Liver (tissue), 9 donors: Measurements from ENCODE around the gene MYO18B. TPM values are rescaled to one million over a fixed set of nuclear protein-coding genes. Genes with fewer than 3 reads are reported as not detected.

Experiments
- DNase-seq: peaks from one replicate; pipeline ENCODE4 v3.0.0-alpha.2; 2017; ENCODE audit warnings: low spot score
- H3K27ac ChIP-seq, 2 donors: one replicate each; pipeline ENCODE4 v1.7.0; 2013; ENCODE audit warnings: inconsistent platforms in 2 of 2, low read length in 2 of 2, control low read depth in 1 of 2, low read depth in 1 of 2, mild to moderate bottlenecking in 1 of 2
- H3K27me3 ChIP-seq, 4 donors: one replicate each; pipeline versions ENCODE4 v1.6.1 to v1.7.0; 2013; ENCODE audit warnings: low read length in 3 of 4, inconsistent platforms in 1 of 4, mild to moderate bottlenecking in 1 of 4, moderate library complexity in 1 of 4; ENCODE audit not compliant: control insufficient read depth in 4 of 4, insufficient read depth in 4 of 4
- H3K36me3 ChIP-seq, 4 donors: one replicate each; pipeline versions ENCODE4 v1.6.1 to v1.7.0; 2013; ENCODE audit warnings: low read length in 3 of 4, mild to moderate bottlenecking in 3 of 4, low read depth in 1 of 4, moderate library complexity in 1 of 4; ENCODE audit not compliant: control insufficient read depth in 4 of 4, insufficient read depth in 3 of 4
- H3K4me1 ChIP-seq, 4 donors: one replicate each; pipeline versions ENCODE4 v1.6.1 to v1.7.0; 2013; ENCODE audit warnings: low read length in 3 of 4, mild to moderate bottlenecking in 3 of 4, moderate library complexity in 1 of 4; ENCODE audit not compliant: control insufficient read depth in 4 of 4, insufficient read depth in 4 of 4
- H3K4me3 ChIP-seq, 3 donors: one replicate each; pipeline versions ENCODE4 v1.6.1 to v1.7.0; 2013; ENCODE audit warnings: low read length in 3 of 3, control low read depth in 1 of 3, low read depth in 1 of 3, mild to moderate bottlenecking in 1 of 3
- H3K9ac ChIP-seq, 2 donors: one replicate each; pipeline ENCODE4 v1.7.0; 2013; ENCODE audit warnings: low read length in 2 of 2, mild to moderate bottlenecking in 2 of 2, moderate library complexity in 2 of 2, control low read depth in 1 of 2, low read depth in 1 of 2
- H3K9me3 ChIP-seq, 4 donors: one replicate each; pipeline versions ENCODE4 v1.6.1 to v1.7.0; 2013; ENCODE audit warnings: low read length in 3 of 4; ENCODE audit not compliant: control insufficient read depth in 4 of 4
- ATF3 ChIP-seq: IDR thresholded peaks from 2 replicates; pipeline ENCODE4 v1.6.1; 2016; ENCODE audit warnings: antibody characterized with exemption
- CTCF ChIP-seq: fragments of 150-350 bp; IDR thresholded peaks from 2 replicates; pipeline ENCODE4 v1.5.1; 2017; ENCODE audit warnings: improper control_type of control experiment, low read depth, low read length; ENCODE audit not compliant: missing input control
- FOXA1 ChIP-seq: IDR thresholded peaks from 2 replicates; pipeline ENCODE4 v1.6.1; 2016; ENCODE audit warnings: antibody characterized with exemption
- GABPA ChIP-seq, 2 donors: IDR thresholded peaks in 1 of 2; conservative IDR thresholded peaks in 1 of 2; 2 replicates each; pipeline ENCODE4 v1.6.1; 2016; ENCODE audit warnings: antibody characterized with exemption in 2 of 2, mild to moderate bottlenecking in 1 of 2, moderate library complexity in 1 of 2
- HNF4G ChIP-seq: IDR thresholded peaks from 2 replicates; pipeline ENCODE4 v1.6.1; 2016; ENCODE audit warnings: antibody characterized with exemption
- JUND ChIP-seq, 2 donors: IDR thresholded peaks; 2 replicates each; pipeline ENCODE4 v1.6.1; 2016; ENCODE audit warnings: antibody characterized with exemption in 2 of 2
- RAD21 ChIP-seq, 2 donors: IDR thresholded peaks; 2 replicates each; pipeline ENCODE4 v1.6.1; 2016; ENCODE audit warnings: antibody characterized with exemption in 2 of 2, mild to moderate bottlenecking in 2 of 2
- REST ChIP-seq: IDR thresholded peaks from 2 replicates; pipeline ENCODE4 v1.6.1; 2016; ENCODE audit warnings: antibody characterized with exemption, mild to moderate bottlenecking
- RXRA ChIP-seq, 2 donors: IDR thresholded peaks; 2 replicates each; pipeline ENCODE4 v1.6.1; 2017 to 2018; ENCODE audit warnings: antibody characterized with exemption in 2 of 2, mild to moderate bottlenecking in 1 of 2
- SP1 ChIP-seq: IDR thresholded peaks from 2 replicates; pipeline ENCODE4 v1.6.1; 2018; ENCODE audit warnings: antibody characterized with exemption, mild to moderate bottlenecking
- WGBS: extraction: QIAGEN DNeasy Blood & Tissue Kit; methylation state at CpG from one replicate; pipeline ENCODE4 v1.1.7; 2013; 5-methylcytosine and 5-hydroxymethylcytosine counted together
- polyA plus RNA-seq, 2 donors: library from polyadenylated mRNA; stranded (reverse) in 1 of 2; unstranded in 1 of 2; fragments of 200-250 nt in 1 of 2; fragments of >200 nt in 1 of 2; fragmentation: Nextera tagmentation in 1 of 2; extraction: Ambion mirVana in 1 of 2; gene quantifications; one replicate each; pipeline versions ENCODE4 v1.2.1 to v1.2.3, GENCODE V29; 2013 to 2015
- total RNA-seq, 2 donors: library from RNA; depleted of rRNA; stranded (reverse); fragments of >200 nt; gene quantifications; one replicate each; pipeline ENCODE4 v1.2.3, GENCODE V29; 2014
- donor health status: healthy.
- donor health status: healthy.
- donor health status: healthy.
- donor health status: healthy.
- donor health status: healthy.

MYO18B gene
- total RNA-seq (1 to 10 TPM in 1 of 2 donors, under 1 TPM in 1; under 0.01 to 4.2 TPM), polyA plus RNA-seq (under 1 TPM in 1 of 2 donors, not detected in 1; 0.02 TPM)

- Histone ChIP-seq H3K4me1 (no peaks in the 10 kb centered on the region), H3K4me3 (no peak within 1 kb of the TSS), H3K27me3 (no peaks in the 10 kb centered on the region), H3K36me3 (no peaks in the 10 kb centered on the region), H3K9ac (no peak within 1 kb of the TSS), H3K27ac (no peak within 1 kb of the TSS), H3K9me3 (no peaks in the 10 kb centered on the region)
- TF ChIP-seq GABPA (IDR thresholded peaks at IDR 0.05 in 1 of 2, conservative IDR thresholded peaks at IDR 0.05 in 1 of 2) (no peak), JUND (IDR thresholded peaks at IDR 0.05) (no peak), SP1 (no peak), HNF4G (no peak), CTCF (no peak)
- DNase-seq, result peak; percentile 65
- 81% methylated on average over 36 of the region's 36 CpGs for WGBS
Measured at GRCh38 chr22:25741692-25742626, at the start of gene MYO18B. Gene MYO18B, plus strand, starts transcription at chr22:25742188. Its CDS starts 18,905 bp downstream, at chr22:25761093.

GRCh38 chr22:25692397-25693267, 49.4 kb upstream of the MYO18B start:
- no peaks in the 10 kb centered on the region for H3K4me1 ChIP-seq
- 92% methylated on average over 15 of the region's 15 CpGs for WGBS
- no peak overlapping the region for H3K9ac ChIP-seq
- TF ChIP-seq REST (no peak), ATF3 (no peak), RXRA (IDR thresholded peaks at IDR 0.05) (no peak), CTCF (no peak), FOXA1 (no peak), RAD21 (IDR thresholded peaks at IDR 0.05) (no peak)
- no peaks in the 10 kb centered on the region for H3K9me3 ChIP-seq
- no peaks in the 10 kb centered on the region for H3K27me3 ChIP-seq
- H3K36me3 ChIP-seq, result no peaks in the 10 kb centered on the region
- DNase-seq, result no peak
- no peak overlapping the region for H3K27ac ChIP-seq
- no peak overlapping the region for H3K4me3 ChIP-seq
